ENCODE results near the gene OR2AE1.

Gene OR2AE1

DNA sequence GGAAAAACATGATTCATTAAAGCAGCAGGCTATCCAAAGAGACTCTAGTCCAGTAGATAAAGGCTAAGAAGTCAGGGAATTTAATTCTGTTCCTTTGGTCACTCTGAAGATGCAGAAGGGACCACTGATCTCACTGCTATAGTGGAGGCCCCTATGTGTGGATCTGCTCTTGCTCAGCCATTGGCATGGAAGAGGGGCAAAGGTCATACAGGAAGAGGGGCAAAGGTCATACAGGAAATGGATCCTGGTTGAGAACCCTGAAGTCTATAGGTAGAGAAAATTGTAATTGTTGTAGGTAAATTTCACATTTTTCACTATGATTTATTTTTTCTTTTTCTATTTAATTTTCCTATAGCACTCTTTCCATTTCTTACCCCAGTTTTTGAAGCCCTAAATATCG is 21.6 kb downstream of the OR2AE1 start:
- no peak for DNase-seq (ENCODE audit: low spot score)

DNA sequence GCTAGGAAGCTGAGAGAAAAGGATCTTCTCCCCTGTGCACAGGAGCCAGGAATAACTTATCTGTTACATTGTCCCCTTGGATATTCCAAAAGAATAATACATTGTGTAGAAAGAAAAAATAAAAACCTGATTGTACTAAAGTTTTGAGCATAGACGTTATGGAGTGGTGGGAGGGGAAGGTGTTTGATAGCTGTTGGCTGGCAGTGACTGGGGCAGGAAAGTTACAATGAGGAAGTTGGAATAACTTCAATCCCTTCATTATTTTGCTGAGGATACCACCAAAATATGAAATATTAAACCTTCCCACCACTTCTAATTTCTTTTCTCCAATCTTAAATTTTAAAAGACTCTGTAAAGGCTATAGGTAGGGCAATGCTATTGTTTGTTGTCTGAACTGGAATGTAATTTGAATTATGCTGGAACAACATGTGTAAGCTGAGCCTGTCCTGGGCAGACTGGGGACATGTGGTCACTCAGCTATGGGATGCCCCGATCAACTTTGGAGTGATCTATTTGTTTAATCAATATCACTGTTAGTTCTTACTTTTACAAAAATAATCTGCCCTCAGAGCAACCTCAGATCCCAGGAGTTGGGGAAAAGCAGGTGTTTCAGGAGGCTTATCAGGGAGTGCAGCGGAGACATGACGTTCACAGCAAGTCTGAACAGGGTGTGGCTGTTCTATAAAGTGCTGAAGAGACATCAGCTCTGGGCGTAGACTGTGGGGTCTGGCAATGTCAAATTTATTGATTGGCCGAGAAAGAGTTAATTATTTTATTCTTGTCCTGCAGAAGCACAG is 28.2 kb downstream of the OR2AE1 start:
- DNase-seq (ENCODE audit: low spot score) = no peak

DNA sequence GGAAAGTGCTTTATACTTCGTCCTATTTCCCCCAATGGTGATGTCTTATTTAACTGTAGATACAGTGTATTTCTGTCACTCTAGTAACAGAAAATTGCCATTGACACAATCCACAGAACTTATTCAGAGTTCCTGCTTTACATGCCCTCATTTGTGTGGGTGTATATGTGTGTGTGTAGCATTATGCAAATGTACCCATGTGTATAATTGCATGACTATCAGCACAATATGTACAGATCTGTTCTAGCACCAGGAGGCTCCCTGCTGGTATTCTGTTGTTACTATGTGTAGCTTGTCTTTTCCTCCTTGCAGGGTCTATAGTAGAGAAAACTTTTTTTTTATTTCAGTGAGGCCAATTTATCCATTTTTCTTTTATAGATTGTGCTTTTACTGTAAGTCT is 32.5 kb downstream of the OR2AE1 start:
- DNase-seq (ENCODE audit: low spot score) = no peak

DNA sequence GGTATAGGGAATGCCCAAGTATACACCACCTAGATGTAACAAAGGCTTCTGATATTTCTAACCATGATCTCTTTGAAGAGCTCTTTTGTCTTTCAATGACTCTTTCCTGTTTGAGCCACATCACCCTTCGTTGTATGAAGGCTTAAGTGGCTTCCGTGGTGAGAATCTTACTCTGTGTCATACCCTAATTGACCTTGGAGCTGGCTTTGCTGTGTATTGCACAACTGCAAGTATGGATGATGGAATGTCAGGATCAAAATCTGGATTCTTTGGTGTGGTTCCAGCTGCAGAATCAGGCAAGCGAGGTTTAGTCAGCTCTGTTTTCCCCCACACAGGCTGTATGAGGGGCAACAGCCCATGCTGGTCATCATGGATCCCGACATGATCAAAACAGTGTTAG is 33.0 kb downstream of the OR2AE1 start:
- DNase-seq (ENCODE audit: low spot score) = no peak

DNA sequence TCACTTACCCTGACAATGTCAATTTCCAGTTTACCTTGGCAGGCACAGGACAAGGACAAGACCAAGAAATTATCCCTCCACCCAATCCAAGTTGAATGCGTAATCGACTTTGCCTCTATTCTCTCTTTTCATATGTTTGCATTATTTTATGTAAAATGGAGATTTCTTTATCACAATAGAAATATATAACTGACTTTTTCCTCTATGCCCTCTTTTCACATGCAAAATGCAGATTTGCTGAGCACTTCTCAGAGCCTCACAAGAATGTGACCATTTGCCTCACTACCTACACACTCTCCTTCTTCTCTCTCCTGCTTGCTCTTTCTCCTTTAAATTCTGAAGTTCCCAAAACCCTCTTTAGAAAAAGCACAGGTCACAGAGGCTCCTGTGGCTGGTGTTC is 33.9 kb downstream of the OR2AE1 start:
- no peak for DNase-seq (ENCODE audit: low spot score)

DNA sequence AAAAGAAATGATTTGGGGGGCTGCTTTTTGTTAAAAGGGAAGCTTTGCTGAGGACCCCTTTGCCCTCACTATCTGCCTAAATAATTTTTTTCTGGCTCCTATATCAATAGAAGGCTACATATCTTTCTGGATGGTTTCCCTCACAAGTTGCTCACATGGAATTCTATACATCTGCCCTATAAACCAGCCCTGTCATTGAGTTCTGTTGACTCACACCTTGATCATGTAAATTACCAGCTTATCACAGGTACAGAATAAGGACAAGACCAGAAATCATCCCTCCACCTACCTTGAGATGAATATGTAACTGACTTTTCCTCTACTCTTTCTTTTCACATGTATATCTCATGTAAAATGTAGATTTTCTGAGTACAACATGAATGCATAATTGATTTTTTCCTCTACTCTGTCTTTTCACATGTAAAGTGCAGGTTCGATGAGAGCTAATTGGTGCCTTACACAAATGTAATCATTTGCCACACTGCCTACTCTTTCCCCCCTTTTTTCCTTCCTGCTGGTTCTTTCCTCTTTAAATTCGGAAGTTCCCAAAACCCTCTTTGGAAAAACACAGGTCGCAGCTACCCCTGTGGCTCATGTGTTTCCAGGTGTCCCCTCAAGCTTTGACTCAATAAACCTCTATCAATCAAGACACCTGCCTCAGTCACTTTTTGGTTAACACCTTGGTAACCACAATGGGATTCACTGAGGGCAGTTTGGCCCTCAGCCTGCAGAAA is 36.5 kb downstream of the OR2AE1 start:
- DNase-seq (ENCODE audit: low spot score) = no peak

DNA sequence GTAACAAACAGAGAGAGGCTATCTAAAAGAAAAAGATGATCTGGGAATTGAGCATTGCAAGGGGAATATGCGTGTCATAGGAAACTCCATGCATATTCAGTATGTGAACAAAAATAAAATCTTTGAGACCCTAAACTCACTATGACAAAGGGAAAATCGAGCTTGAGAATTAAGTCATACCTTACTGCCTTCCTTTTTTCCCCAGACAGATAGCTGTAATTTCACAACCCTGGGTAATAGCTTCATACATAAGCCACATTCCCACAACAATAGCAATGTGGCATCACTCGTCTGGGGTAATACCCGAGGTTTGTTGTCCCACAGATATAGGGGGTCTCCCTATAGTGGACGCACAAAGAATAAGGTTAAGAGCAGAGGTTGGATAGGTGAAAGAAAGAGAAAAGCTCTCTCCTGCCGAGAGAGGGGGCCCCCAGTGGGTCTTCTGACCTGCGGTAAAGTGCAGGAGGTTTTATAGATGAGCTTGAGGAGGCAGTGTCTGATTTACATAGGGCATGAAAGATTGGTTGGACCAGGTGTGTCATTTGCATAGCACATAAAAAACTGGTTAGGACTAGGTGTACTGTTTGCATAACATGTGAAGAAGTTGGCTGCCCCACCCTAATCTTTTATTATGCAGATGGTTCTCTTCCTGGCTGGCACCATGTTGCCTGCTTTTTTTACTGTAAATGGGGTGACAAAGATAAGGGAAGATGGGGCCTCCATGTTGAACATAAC is 37.4 kb downstream of the OR2AE1 start:
- no peak for DNase-seq (ENCODE audit: low spot score)

DNA sequence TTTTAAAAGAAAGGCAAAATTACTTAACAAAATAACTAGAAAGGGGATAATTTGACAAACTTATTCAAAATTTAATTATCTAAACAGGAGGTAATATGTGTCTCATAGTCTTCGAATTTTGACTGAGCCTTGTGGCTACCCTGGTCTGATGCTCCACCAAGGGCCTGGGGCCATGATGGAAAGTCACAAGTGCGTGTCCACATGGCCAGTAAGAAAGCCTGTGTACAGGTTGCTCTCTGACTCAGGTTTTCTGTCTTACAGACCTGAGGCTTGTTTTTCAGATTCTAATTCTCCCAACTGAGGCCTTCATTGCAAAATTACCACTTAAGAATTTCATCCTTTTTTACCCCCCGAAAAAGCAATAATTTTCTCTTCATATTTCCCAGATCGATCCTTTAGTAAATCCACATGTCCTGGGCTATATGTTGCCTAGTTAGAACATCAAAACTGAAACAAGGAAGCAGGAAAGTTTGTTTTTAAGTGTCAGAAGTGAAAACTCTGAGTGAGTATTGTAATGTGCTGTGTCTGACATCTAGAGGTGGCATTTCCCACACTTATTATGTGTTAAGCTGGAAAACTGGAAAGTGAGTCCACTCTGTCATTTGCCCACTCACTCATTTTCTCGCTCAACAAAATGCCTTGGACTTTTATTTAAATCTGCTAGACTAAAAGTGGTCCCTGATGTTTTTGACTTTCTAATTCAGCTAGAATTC is 39.0 kb downstream of the OR2AE1 start:
- no peak for DNase-seq (ENCODE audit: low spot score)

DNA sequence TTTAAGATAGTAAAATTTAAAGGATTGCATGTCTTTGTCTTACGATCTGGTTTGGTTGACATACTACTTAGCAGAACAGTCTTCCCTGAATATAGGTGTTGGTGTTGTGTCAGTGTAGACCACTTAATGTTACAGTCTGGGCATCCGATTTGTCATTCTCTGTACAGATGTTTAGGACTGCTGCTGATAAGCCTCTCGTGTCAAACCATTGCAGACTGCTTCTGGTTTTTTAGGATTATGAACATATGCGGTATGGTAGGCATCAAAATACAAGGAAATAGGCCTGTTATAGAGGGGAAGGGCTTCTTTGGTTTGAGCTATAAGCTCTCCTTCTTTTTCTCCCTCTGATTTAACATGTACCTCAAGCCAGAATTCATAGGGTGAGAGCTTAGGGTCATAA is 41.6 kb downstream of the OR2AE1 start:
- no peak for DNase-seq (ENCODE audit: low spot score)

DNA sequence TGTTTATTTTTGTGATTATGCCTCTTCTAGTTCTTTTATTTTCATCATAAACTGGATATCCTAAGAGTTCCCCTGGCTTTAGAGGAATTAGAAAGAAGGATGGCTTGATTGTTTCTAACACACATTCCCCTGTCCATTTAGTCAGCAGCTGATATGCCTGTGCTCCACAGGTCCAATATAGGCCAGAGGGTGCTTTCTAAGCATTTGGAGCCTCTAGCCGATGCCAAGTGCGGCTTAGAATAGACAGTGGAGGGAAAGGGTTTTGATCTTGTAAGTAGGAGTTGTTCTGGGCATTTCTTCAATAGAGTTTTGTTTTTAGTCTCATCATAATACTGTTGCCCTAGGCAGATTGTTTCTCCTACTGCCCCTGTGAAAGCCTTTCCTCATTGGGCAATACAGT is 42.5 kb downstream of the OR2AE1 start:
- DNase-seq (ENCODE audit: low spot score) = no peak

DNA sequence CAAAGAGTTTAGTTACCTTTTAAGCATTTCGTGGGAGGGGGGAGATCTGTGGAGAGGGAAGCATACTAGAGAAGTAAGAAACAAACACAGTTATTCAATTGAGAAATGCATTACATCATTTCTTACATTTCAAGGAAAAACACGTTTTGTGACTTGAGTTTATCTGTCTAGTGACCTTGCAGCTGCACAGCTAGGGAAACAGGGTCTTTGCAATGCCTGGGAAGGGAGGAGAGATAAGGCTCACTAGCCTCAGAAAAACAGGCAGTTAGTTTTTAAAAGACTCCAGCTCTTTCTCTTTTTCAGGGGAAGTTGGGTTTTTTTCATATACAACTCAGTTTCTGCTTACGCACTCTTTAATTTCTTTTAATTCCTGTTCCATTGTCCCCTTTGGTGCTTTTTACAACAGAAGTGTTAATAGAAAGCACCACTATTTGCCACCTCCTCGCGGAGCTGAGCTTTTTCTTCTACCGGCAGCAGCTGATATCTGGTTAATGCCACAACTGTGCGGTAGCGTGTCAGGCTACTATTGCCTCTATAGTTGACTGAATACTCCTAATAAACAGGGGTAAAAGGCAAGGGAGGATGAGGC is 43.5 kb downstream of the OR2AE1 start:
- no peak for DNase-seq (ENCODE audit: low spot score)

DNA sequence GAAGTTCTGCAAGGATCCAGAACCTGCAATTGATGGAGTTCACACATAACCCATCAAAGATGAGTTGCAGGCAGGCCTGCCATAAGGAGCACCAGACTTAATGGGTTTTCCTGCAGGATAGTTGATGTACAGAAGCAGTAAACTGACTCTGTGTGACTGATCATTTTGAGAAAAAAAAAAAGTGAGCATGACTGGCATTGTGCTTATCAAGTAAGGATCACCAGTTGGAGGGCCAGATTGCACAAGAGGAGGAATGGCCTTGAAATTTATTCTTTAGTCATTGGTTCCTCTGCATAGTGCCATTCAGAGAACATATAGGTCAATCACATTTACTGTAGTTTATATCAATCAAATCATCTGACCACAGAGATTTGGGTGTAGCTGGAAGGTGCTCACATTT is 45.2 kb downstream of the OR2AE1 start:
- DNase-seq (ENCODE audit: low spot score) = no peak

DNA sequence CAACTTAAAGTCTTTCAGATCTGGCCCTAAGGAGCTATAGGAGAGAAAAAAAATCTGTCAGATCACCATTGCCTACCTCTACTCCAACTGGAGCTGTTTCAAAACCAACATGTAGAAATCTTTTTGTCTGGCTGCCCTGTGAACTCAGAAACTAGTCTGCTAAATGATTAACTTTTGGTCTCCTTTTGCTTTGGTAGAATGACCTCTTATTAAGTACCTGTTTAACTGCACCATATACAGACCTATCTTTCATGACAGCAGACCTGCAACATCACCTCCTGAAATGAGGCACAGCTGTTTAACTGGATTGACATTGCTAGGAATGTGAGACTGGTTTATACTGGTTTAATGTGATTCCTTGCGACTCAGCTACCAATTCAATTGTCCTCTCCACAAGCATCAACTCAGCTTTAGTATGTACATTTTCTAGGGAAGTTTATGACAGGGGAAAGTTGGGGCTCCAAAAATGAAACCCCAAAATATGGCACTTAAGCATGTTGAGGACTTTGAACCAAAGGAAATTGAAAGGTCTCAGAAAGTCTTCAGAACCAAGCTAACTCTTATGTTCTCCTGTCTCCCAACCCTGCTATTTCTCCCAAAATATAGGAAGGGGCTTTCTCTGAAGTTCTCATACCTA is 47.2 kb downstream of the OR2AE1 start:
- DNase-seq (ENCODE audit: low spot score) = no peak

DNA sequence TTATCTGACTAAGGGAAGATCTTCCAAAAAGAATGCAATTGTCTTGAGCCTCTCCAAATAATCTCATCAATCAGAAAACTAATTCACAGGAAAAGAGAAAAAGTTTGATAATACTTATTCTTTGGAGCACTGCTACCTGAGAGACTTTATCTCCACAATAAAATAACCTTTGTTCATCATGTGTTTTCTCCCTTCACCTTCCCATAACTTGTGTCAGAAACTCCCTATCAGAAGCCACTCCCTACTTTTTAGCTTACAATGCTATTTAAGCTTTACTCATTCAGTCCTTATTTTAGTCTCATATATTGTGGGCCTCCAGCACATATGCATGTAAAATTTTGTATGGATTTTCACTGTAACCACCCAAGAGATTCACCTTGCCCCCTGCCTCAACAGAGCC is 48.0 kb downstream of the OR2AE1 start:
- DNase-seq (ENCODE audit: low spot score) = no peak

DNA sequence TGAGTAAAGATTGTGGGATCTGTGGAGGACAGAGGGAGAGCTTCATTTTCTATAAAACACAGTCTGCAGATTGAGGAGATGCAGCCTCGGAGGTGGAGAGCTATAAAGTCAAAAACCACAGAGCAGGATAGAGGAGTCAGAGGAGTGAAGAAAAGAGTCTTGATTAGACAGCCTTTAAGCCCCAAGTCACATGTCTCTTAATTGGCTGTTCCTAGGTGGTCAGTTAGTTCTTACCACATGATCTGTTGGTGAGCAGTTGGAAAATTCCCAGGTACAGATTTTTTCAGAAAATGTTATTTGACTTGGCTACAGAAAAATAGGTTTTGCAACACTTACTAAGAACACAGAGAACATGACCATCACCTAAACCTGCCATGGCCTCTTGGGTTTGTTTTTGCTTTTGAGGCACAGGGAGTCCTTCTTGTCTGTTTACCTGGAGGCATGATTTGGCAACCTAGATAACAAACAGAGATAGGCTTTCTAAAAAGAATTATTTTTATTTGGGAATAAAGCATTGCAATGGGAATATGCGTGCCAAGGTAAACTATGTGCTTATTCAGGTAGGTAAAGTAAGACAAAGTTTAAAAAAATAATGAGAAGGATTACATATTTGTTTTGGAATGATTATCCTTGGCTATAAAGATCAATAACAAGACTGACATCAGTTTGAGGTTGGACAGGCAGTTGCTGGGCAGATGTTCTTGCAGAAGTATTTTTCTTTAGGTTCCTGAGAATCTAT is 49.6 kb downstream of the OR2AE1 start:
- no peak for DNase-seq (ENCODE audit: low spot score)
